HK-2 (cell line): ENCODE measurements around the gene CHST9.
"Not testable (repeated sequence)": the region's sequence is repeated elsewhere in the genome, so short reads cannot be mapped to it uniquely, and the experiment has no call there.

Experiments used
- DNase-seq: peaks from one replicate; pipeline ENCODE4 v3.0.0-alpha.2; 2018; ENCODE audit not compliant: unreplicated experiment

CHST9 gene, protein sequence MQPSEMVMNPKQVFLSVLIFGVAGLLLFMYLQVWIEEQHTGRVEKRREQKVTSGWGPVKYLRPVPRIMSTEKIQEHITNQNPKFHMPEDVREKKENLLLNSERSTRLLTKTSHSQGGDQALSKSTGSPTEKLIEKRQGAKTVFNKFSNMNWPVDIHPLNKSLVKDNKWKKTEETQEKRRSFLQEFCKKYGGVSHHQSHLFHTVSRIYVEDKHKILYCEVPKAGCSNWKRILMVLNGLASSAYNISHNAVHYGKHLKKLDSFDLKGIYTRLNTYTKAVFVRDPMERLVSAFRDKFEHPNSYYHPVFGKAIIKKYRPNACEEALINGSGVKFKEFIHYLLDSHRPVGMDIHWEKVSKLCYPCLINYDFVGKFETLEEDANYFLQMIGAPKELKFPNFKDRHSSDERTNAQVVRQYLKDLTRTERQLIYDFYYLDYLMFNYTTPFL

DNA sequence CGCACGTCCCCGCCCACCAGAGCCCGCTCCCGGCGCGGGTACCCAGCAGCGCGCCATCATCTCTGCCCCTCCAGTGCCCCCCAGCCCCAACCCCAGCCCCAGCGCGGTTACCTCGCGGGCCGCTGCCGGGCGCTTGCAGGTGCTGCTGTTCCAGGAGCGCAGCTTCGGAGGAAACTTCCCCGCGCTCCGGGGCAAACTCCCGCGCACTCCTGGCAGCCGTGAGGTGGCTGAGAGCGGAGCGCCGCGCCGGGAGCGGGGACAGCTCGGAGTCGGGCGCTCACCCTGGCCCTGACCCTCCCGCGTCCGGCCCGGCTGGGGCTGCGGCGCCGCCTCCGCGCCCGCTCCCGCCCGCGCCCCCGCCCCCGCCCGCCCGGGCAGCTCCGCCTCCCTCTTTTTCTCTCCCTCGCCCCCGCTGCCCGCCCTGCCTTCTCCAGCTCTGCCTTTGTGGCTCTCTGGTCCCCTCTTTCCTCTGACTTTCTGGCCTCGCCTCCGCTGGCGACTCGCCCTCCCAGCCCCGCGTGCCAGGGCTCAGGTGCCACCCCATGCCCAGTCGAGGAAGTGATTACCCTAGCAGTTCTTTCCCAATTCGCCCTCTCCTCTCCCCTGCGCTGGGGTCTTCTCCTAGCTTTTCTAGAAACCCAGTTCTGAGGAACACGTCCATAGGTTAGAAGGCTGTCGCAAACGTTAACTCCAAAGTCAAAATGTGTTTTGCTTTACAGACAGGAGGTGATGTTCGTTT, at the start of gene CHST9:
Gene CHST9, minus strand, starts transcription at position 284 of the 739 bp plus-strand sequence. CDS start 42,499 bp downstream, outside the sequence.
- DNase-seq: peak; percentile 22

DNA sequence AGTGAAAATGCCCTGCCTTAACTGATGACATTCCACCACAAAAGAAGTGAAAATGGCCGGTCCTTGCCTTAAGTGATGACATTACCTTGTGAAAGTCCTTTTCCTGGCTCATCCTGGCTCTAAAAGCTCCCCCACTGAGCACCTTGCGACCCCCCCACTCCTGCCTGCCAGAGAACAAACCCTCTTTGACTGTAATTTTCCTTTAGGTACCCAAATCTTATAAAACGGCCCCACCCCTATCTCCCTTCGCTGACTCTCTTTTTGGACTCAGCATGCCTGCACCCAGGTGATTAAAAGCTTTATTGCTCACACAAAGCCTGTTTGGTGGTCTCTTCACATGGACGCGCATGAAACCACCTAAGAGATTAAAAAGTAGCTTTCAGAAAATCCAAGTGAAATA, 47.2 kb upstream of the CHST9 start:
- not testable (repeated sequence) for DNase-seq

DNA sequence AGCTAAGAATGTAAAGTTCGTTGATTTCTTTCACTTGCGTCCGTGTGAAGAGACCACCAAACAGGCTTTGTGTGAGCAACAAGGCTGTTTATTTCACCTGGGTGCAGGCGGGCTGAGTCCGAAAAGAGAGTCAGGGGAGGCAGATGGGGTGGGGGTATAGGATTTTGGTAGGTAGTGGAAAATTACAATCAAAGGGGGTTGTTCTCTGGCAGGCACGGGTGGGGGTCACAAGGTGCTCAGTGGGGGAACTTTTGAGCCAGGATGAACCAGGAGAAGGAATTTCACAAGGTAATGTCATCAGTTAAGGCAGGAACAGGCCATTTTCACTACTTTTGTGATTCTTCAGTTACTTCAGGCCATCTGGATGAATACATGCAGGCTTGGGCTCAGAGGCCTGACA, 46.6 kb upstream of the CHST9 start:
- not testable (repeated sequence) for DNase-seq

DNA sequence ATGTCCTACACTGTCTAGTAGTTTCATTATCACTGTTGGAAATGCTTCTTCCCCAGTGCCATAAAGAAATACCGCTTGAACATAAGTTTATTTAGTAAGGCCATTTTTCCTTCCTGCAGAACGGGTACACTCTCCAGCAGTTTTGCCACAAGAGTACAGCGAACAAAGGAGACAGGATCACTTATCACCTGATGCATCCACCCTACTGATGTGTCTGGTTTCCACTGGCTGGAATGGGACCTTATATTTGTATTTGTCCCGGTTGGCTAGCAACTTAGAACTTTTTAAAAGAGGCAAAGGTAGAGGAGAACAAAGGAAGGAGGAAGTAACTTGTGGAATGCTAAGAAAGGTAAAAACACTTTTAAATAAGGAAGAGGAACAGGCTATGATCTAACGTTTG, 46.1 kb upstream of the CHST9 start:
- DNase-seq: not testable (repeated sequence)

DNA sequence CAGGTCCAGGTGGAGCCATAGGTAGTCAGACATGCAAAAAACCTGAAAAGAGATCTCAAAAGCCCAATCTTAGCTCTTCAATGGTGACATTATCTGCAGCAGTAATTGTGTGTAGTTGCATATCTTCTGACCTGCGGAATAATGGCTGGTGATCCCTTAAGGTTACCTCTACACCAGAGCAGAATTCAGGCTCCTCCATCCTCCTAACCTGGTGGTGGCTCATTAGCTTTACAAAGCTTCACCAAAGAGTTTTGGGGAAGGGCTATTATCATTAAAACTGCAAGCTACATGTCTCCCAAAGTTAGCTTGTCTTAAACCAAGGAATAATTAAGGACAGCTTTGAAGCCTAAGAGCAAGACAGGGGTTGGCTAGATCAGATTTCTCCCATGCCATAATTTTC, 42.6 kb upstream of the CHST9 start:
- DNase-seq: no peak

DNA sequence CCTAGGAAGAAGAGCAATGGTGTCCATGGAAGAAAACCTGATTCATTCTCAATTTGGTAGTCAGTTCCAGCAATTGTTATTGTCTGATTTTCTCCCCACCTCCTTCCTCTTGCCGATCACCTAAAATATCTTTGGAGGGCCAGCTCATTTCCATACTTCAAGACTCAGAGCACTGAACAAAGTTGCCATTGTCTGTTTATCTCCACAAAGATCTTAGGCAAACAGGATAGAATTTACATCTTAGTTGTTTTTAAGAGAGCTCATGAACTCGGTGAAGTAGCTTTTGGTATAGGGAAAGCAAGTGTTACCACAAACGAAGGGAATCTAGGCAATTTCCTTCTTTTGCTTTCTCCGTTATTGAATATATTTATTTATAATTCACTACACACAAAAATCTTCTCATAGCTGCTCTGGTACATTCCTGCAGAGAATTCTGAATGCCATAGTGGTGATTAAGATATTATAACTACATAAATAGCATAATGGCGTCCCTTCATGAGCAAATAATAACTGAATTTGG, 41.5 kb upstream of the CHST9 start:
- no peak for DNase-seq

DNA sequence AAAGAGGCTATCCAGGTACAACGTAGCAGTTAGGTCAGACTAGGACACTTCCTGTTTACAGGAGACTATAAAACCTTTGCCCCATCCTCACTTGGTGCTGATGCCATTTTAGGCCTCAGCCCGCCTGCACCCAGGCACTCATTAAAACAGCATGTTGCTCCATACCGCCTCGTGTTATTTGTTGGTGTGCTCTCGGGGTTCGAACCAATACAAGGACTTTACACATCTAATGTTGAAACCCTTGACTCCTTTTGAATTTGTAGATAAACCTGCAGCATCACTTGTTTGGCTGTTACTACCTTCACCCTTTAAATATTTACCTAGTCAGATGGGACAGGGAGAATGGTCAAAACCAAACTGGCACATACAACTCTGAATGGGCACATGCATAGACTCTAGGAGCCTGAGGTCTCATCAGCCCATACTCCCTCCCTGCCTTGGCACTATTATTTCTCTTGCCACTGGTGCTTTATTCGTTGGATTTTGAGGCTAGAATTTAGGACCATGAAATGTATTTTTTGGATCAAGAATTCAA, 40.9 kb upstream of the CHST9 start:
- DNase-seq: no peak

DNA sequence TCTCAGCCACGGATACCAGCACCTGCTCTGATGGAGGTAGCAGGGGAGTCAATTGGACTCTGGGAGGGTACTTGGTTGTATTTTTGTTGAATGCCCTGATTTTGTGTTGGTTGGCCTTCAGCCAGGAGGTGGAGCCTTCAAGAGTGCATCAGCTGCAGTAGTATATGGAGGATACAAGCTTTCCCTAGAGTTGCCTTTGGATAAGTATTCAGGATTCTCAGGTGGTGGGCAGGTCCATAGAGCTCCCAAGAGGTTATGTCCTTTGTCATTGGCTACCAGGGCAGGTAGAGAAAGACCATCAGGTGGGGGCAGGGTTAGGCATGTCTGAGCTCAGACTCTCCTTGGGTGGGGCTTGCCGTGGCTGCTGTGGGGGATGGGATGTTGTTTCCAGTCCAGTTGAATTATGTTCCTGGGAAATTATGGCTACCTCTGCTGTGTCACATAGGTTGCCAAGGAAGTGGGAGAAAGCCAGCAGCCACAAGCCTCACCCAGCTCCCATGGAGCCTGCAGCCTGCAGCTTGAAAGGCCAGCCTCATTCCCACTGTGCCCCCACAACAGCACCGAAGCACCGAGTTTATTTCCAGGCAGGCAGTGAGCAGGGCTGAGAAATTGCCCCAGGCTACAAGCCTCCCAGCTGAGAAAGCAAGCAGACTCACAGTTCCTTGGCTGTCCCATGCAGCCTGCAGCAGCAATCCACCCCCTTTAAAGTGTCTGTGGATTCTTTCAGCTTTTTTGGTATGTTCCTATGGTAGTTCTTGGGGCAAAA, 38.6 kb upstream of the CHST9 start:
- DNase-seq: no peak

DNA sequence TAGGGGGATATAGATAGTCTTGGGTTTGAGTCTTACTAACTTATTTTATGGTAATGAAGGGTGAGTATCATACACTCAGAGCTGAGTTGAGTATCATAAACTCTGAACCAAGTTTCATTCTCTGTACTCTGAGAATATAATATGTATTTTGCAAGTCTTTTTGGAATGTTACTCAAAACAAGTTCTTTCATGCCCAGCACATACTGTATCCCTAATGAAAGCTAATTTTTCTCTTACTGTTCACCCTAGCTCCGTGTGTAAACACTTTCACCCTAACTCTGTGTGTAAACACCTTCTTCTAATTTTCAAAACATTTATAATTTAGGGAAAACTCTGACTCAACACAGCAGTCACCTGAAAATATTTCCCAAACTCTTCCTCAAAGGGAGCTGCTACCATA, 29.7 kb upstream of the CHST9 start:
- DNase-seq: no peak

DNA sequence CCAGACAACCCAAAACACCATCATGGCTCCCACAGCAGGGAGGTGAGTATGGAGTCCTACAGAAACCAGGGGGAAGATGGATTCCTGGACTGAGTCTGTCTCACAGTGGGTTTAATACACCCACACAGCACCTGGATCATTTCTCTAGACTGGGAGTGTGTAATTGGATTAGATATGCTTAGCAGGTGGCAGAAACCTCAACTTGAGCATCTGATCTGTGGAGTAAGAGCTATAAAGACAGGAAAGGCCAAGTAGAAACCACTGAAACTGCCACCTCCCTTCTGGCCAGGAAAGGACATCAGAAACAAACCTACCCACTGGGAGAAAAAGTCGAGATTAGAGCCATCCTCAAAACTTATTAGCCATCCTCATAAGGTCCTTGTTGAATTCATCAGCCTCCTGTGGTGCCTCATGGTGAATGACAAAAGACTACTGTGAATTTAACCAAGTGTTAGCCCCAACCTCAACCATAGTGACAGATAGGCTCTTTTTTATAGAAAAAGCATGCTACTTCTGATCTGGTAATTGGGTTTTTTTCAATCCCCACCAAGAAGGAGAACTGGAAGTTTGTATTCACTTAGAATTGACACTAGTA, 28.1 kb upstream of the CHST9 start:
- DNase-seq: no peak

DNA sequence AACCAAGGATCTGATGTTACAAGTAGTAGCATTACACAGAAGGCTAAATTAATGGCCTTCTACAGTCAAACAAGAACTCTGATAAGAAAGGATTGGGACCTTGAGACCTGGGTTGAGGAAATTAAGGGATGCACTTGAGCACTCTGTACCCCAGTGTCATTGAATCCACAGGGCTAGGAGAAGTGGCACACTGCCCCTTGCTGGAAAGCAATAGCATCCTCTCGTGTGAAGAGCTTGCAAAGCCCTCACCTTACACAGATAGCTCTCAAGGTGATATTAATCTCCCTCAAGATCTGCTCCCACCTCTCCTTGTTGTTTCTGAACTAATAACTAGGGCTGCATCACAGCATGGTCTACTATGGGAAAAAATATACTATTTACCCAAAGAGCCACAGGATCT, 26.5 kb upstream of the CHST9 start:
- DNase-seq: no peak

DNA sequence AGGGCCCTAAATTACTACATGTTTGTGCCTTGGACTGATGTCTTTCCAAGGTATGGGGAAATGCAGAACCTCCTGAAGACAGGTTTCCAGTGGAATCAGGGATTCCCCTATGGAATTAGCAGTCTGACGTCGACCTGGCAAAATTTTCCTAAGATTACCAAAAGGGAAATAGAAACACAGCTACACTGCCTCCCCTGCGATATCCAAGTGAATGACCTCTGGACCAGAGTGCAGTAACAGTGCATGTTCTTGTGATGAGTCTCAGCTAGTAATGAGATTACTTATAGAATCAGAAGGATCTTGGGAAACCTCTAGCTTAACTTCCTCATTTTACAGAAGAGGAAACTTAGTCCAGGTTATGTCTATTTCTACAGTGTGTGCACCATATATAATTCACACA, 21.3 kb upstream of the CHST9 start:
- DNase-seq: no peak

DNA sequence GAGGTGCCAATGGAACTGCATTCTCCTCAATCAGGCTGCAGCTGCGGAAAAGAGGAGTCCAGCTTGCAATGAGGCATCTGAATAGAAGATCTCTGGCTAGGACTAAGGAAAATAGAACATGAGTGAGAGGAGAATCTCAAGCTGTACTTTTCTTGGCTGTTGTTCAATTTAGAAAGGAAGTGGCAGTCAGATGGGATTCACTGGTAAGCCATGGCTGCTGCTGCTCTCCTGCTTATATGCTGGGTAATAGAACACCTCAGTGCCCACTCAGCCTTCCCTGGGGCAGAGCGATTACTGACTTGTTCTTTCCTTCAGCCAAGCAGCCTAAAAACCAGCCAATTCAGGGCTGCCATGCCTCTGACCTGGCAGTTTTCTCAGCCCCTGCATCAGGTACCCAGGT, 17.6 kb upstream of the CHST9 start:
- DNase-seq: no peak

DNA sequence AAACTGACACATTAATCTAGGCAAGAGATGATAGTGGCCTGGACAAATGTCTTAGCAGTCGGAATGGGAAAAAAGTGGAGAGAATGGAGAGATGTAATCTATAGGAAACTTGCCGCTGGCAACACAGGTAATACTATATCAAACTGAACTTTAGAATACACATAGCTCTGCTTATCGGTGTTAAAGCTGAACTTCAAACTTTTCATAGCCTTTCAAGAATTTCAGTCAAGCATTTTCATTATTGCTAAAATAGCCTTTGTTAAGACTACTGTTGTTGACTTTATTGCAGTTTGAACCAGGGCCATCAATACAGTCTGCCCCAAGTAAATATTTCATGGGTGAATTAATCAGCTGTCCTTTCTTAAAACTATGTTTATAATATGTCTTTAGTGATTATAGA, 12.9 kb upstream of the CHST9 start:
- no peak for DNase-seq

DNA sequence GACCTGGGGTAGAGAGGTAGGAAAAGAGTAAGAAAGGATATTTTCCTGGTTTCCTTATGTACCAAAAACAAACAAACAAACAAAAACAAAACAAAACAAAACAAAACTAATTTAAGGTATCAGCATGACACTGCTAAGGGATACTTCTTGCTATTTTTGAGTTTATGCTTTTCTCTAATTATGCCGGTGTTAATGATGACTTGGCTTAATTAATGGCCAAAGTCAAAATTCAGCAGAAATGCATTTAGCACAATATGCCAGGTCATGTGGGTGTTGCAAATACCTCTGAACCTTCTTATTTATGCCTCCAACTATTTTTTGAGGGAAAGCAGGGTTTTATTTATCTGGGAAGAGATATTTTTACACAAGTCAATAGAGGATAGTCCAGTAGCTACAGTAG, 3.2 kb upstream of the CHST9 start:
- no peak for DNase-seq

DNA sequence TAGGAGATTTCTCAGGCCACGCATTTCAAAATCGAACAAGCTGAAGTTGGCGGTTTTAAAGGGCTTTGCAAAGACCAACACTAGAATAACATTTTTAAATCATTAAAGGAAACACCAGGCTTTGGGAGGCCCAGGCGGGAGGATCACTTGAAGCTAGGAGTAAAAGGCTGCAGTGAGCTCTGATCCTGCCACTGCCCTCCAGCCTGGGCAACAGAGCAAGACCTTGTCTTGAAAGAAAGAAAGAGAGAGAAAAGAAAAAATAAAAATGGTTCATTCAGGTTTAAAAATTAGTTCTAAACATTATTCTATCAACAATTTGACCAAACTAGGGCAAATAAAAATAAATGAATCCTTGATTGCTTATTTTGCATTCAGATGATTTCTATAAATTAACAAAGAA, 789 bp upstream of the CHST9 start:
- no peak for DNase-seq

DNA sequence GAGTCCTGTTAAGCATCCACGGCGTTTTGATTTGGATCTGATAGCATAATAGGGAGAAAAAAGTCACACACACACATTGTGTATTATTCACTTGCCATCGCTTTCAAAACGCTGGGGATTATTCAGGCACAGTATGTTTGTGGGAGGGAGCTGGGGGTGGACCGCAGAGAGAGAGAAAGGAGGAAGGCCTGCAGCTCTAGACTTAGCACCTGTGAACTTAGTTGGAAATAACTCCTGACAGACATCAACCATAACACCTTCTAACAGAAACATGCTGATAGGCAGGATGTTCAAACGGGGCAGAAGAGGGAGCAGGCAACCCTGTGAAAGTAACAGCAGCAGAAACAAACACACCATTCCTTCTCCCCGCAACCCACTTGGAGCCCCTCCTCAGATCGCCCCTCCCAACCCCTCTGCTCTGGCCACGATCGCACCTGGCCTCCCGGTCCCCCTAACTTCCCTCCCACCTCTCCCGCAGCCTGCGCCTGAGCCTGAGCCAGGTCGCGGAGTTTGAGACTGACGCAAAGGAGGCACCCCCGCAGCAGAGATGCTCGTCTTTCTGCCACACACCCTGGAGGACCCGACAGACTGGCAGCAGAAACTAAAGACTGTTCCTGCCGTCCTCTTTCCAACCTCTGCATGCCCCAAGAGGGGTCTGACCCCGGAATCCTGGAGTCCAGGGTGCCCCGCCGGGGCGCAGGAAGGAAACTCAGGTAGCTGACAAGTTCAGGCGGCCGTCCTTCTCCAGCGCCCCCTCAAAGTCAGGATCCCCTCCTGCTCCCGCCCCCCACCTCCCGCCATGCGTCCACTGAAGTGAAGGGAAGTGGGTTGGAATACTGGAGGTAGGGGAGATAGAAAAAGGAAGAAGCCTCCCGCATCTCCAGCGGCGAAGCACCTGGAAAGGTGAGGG, 738 bp downstream of the CHST9 start:
- DNase-seq: no peak

DNA sequence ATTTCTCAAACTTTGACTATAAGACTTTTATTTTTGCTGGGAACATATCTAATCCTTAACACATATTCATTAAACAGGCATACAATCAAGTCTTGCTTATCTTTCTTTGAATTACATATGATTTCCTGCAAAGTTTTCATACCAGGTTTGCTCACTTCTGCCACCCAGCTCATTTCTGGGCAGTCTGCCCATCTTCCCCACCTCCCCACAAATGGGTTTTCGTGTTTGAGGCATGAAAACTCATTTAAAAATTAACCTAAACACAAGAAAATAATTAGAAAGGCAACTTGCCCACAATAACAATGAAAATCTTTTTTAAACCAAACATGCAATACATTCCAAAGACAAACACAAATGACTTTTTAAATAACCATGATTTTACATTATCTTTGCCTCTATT, 3.4 kb downstream of the CHST9 start:
- no peak for DNase-seq

DNA sequence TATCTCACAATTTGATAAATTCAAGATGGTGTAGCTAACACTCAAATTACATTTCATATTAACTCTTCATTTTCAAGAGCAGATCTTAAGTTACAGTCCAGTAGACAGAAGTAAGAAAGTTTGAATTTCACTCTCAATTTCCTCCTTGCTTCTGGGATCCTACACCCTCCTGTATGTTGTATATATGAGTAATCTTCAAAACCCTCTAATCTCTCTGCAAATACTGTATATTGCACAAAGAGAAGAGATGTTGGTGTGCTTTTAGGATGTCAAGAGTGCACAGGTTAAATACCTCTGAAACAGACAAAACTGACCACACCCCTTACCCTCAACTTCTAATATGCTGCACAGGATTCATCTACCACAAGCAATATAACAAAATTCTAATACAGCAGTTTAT, 6.7 kb downstream of the CHST9 start:
- no peak for DNase-seq

DNA sequence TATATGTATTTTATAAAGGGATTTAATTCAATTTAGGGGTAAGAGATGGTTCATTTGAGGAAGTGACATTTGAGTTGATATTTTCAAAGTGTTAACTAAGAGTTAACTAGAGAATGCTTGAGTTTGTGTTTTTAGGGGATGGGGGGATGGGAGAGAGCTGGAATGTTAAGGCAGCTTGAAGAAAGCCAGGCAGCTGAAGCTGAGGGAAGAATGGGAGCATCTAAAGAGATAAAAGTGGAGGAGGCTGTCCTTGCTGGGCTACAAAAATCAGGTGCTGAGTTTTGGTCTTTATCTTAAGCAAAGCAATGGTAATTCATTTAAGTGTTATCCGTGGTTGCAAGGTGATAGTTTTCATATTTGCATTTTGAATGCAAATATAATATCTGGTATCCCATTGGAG, 9.2 kb downstream of the CHST9 start:
- no peak for DNase-seq

DNA sequence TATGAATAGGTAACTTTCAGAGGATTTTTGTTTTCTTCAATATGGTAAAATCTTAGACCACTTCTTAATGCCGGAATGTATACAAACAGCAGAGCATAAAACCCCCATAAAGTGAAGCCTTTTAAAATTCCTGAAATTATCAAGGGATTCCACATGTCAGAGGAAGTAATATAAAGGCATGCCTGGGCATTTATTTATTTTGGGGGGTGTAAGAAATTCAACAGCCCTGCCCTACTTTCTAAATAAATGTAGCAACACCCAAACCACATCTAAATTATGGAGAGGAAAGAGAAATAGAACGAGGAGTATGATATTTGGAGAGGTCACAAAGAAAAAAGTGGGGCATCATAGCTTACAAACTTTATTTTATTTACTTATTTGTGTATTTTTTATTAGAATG, 9.9 kb downstream of the CHST9 start:
- no peak for DNase-seq
